GM12892 (cell line): ENCODE measurements around the gene MCIDAS.

ENCODE experiments used
- POLR2A ChIP-seq: IDR thresholded peaks from 2 replicates; pipeline ENCODE4 v1.6.1; 2011; ENCODE audit warnings: low read depth, low read length, control low read depth
- POLR2AphosphoS5 ChIP-seq: IDR thresholded peaks from 2 replicates; pipeline ENCODE4 v1.6.1; 2011; ENCODE audit warnings: low read depth, low read length, control low read depth
- TAF1 ChIP-seq: IDR thresholded peaks from 2 replicates; pipeline ENCODE4 v1.6.1; 2011; ENCODE audit warnings: low read depth, mild to moderate bottlenecking, control low read depth, low read length, borderline replicate concordance

- no peak for TF ChIP-seq POLR2AphosphoS5
- TF ChIP-seq POLR2A: no peak
- TF ChIP-seq TAF1: no peak
Measured at GRCh38 chr5:55236800-55237199, 9.7 kb upstream of the MCIDAS start.
